ENCODE results near the gene CHFR.
"Not testable (repeated sequence)": the region's sequence is repeated elsewhere in the genome, so short reads cannot be mapped to it uniquely, and the experiment has no call there.

Gene CHFR

GRCh38 chr12:132848521-132848920 lies 38.9 kb downstream of the CHFR start:
- H3K36me3 Mint-ChIP-seq (ENCODE audit: low read depth): peaks cover 34% of the 10 kb centered on the region
- H3K27ac Mint-ChIP-seq: no peak overlapping the region
- no peak for TF ChIP-seq CTCF (IDR thresholded peaks at IDR 0.05; ENCODE audit: unreplicated experiment in 3 of 3)
- no peaks in the 10 kb centered on the region for H3K9me3 Mint-ChIP-seq
- no peak overlapping the region for H3K4me3 Mint-ChIP-seq
- H3K4me1 Mint-ChIP-seq: no peaks in the 10 kb centered on the region
- H3K27me3 Mint-ChIP-seq (ENCODE audit: low read depth): no peaks in the 10 kb centered on the region

GRCh38 chr12:132847363-132848356 lies 39.7 kb downstream of the CHFR start:
- Mint-ChIP-seq H3K4me1 (no peaks in the 10 kb centered on the region), H3K4me3 (no peak overlapping the region), H3K9me3 (no peaks in the 10 kb centered on the region), H3K27ac (no peak overlapping the region), H3K36me3 (ENCODE audit: low read depth) (peaks cover 32% of the 10 kb centered on the region), H3K27me3 (ENCODE audit: low read depth) (no peaks in the 10 kb centered on the region)
- TF ChIP-seq CTCF (IDR thresholded peaks at IDR 0.05; ENCODE audit: unreplicated experiment in 3 of 3): no peak

- not testable (repeated sequence) for H3K27me3 Mint-ChIP-seq (ENCODE audit: low read depth); H3K27ac Mint-ChIP-seq; H3K4me3 Mint-ChIP-seq
Measured at GRCh38 chr12:132844681-132845080, 42.7 kb downstream of the CHFR start.

GRCh38 chr12:132842449-132843045 lies 44.9 kb downstream of the CHFR start:
- no peaks in the 10 kb centered on the region for H3K27me3 Mint-ChIP-seq (ENCODE audit: low read depth)
- no peak for TF ChIP-seq CTCF (IDR thresholded peaks at IDR 0.05; ENCODE audit: unreplicated experiment in 3 of 3)
- H3K27ac Mint-ChIP-seq: no peak overlapping the region

More at GRCh38 chr12:132844681-132845080, 42.7 kb downstream of the CHFR start:
- not testable (repeated sequence) for H3K9me3 Mint-ChIP-seq, H3K4me1 Mint-ChIP-seq
- peaks cover 40% of the 10 kb centered on the region for H3K36me3 Mint-ChIP-seq (ENCODE audit: low read depth)

GRCh38 chr12:132841151-132841550 lies 46.3 kb downstream of the CHFR start:
- Mint-ChIP-seq H3K27ac (no peak overlapping the region), H3K9me3 (no peaks in the 10 kb centered on the region), H3K27me3 (ENCODE audit: low read depth) (no peaks in the 10 kb centered on the region), H3K4me3 (no peak overlapping the region), H3K4me1 (peaks cover 16% of the 10 kb centered on the region), H3K36me3 (ENCODE audit: low read depth) (peaks cover 28% of the 10 kb centered on the region)
- no peak for TF ChIP-seq CTCF (IDR thresholded peaks at IDR 0.05; ENCODE audit: unreplicated experiment in 3 of 3)

More at GRCh38 chr12:132842449-132843045, 44.9 kb downstream of the CHFR start:
- Mint-ChIP-seq H3K9me3 (no peaks in the 10 kb centered on the region), H3K4me1 (peaks cover 6% of the 10 kb centered on the region), H3K36me3 (ENCODE audit: low read depth) (peaks cover 33% of the 10 kb centered on the region), H3K4me3 (no peak overlapping the region)

- no peaks in the 10 kb centered on the region for H3K27me3 Mint-ChIP-seq (ENCODE audit: low read depth)
- H3K36me3 Mint-ChIP-seq (ENCODE audit: low read depth): peaks cover 22% of the 10 kb centered on the region
- TF ChIP-seq CTCF (IDR thresholded peaks at IDR 0.05; ENCODE audit: unreplicated experiment in 3 of 3): no peak
- H3K27ac Mint-ChIP-seq: no peak overlapping the region
- H3K4me3 Mint-ChIP-seq: no peak overlapping the region
- H3K9me3 Mint-ChIP-seq: no peaks in the 10 kb centered on the region
- H3K4me1 Mint-ChIP-seq: peaks cover 16% of the 10 kb centered on the region
Measured at GRCh38 chr12:132840536-132840935, 46.9 kb downstream of the CHFR start.

All from nephron (organoid).